ENCODE data around the gene GABARAP. TPM values are rescaled to one million over a fixed set of nuclear protein-coding genes. Genes with fewer than 3 reads are reported as not detected.

The GABARAP gene
- total RNA-seq, 6 experiments from 2014 or later: 399 to 470 (median 426) TPM

- Mint-ChIP-seq H3K27ac (no peak overlapping the region), H3K4me3 (no peak overlapping the region), H3K36me3 (ENCODE audit: low read depth) (no peaks in the 10 kb centered on the region), H3K9me3 (no peaks in the 10 kb centered on the region), H3K27me3 (ENCODE audit: insufficient read depth) (peaks cover 47% of the 10 kb centered on the region), H3K4me1 (ENCODE audit: low read depth) (no peaks in the 10 kb centered on the region; the same call in 1 of the 2 replicates)
- no peak for DNase-seq
- TF ChIP-seq CTCF (IDR thresholded peaks at IDR 0.05): no peak
These were observed 42.7 kb upstream of the GABARAP start for GRCh38 chr17:7284911-7285310.

GRCh38 chr17:7283471-7284216, 41.4 kb upstream of the GABARAP start:
- no peak for DNase-seq
- Mint-ChIP-seq H3K9me3 (no peaks in the 10 kb centered on the region), H3K36me3 (ENCODE audit: low read depth) (no peaks in the 10 kb centered on the region), H3K4me3 (no peak overlapping the region), H3K27ac (no peak overlapping the region), H3K27me3 (ENCODE audit: insufficient read depth) (peaks cover 41% of the 10 kb centered on the region), H3K4me1 (ENCODE audit: low read depth) (no peaks in the 10 kb centered on the region; the same call in 1 of the 2 replicates)
- TF ChIP-seq CTCF (IDR thresholded peaks at IDR 0.05): no peak

- Mint-ChIP-seq H3K36me3 (ENCODE audit: low read depth) (no peaks in the 10 kb centered on the region), H3K9me3 (no peaks in the 10 kb centered on the region), H3K4me3 (no peak overlapping the region; the same call in 1 of the 2 replicates), H3K27me3 (ENCODE audit: insufficient read depth) (peaks cover 34% of the 10 kb centered on the region), H3K27ac (no peak overlapping the region), H3K4me1 (ENCODE audit: low read depth) (no peaks in the 10 kb centered on the region; the same call in 1 of the 2 replicates)
- no peak for DNase-seq
- no peak for TF ChIP-seq CTCF (IDR thresholded peaks at IDR 0.05)
These were observed 40.6 kb upstream of the GABARAP start for GRCh38 chr17:7282752-7283321.

- peak overlapping the region; percentile 90 for H3K4me3 Mint-ChIP-seq
- H3K27ac Mint-ChIP-seq: no peak overlapping the region
- no peak for TF ChIP-seq CTCF (IDR thresholded peaks at IDR 0.05)
- H3K4me1 Mint-ChIP-seq (ENCODE audit: low read depth): no peaks in the 10 kb centered on the region; the same call in 1 of the 2 replicates
- DNase-seq: no peak
- no peaks in the 10 kb centered on the region for H3K9me3 Mint-ChIP-seq
- H3K27me3 Mint-ChIP-seq (ENCODE audit: insufficient read depth): peaks cover 27% of the 10 kb centered on the region
- no peaks in the 10 kb centered on the region for H3K36me3 Mint-ChIP-seq (ENCODE audit: low read depth)
These were observed 39.9 kb upstream of the GABARAP start for GRCh38 chr17:7281953-7282751.

GRCh38 chr17:7281074-7281952, 39.1 kb upstream of the GABARAP start, which contains the start of gene SLC2A4:
TSS of gene SLC2A4 (plus strand) at chr17:7281718. CDS start at chr17:7281935, 217 bp downstream.
- Mint-ChIP-seq H3K4me3 (peak within 1 kb of the TSS; percentile 90), H3K36me3 (ENCODE audit: low read depth) (no peaks in the 10 kb centered on the region), H3K27ac (peak within 1 kb of the TSS; percentile 86), H3K27me3 (ENCODE audit: insufficient read depth) (peaks cover 25% of the 10 kb centered on the region), H3K4me1 (ENCODE audit: low read depth) (no peaks in the 10 kb centered on the region; the same call in 1 of the 2 replicates), H3K9me3 (no peaks in the 10 kb centered on the region)
- no peak for TF ChIP-seq CTCF (IDR thresholded peaks at IDR 0.05)
- DNase-seq: peak; percentile 90
